Uterus (tissue), 2 donors: ENCODE data around the gene TMA7B.

Experiments used
- POLR2A ChIP-seq, 2 donors: fragments of 450-650 bp; IDR thresholded peaks; one replicate each; pipeline ENCODE4 v1.6.1; 2016; ENCODE audit warnings: antibody characterized with exemption in 2 of 2, mild to moderate bottlenecking in 1 of 2, moderate library complexity in 1 of 2
- TF ChIP-seq, protein P1 (sequence below), 4 experiments: fragments of 200-600 bp in 2 of 4; fragments of 450-650 bp in 2 of 4; sonication (generic) in 2 of 4; IDR thresholded peaks; one replicate each; pipeline ENCODE4 v1.5.1; 2016 to 2019; ENCODE audit warnings: antibody characterized with exemption in 4 of 4, mild to moderate bottlenecking in 2 of 4, moderate library complexity in 1 of 4

DNA sequence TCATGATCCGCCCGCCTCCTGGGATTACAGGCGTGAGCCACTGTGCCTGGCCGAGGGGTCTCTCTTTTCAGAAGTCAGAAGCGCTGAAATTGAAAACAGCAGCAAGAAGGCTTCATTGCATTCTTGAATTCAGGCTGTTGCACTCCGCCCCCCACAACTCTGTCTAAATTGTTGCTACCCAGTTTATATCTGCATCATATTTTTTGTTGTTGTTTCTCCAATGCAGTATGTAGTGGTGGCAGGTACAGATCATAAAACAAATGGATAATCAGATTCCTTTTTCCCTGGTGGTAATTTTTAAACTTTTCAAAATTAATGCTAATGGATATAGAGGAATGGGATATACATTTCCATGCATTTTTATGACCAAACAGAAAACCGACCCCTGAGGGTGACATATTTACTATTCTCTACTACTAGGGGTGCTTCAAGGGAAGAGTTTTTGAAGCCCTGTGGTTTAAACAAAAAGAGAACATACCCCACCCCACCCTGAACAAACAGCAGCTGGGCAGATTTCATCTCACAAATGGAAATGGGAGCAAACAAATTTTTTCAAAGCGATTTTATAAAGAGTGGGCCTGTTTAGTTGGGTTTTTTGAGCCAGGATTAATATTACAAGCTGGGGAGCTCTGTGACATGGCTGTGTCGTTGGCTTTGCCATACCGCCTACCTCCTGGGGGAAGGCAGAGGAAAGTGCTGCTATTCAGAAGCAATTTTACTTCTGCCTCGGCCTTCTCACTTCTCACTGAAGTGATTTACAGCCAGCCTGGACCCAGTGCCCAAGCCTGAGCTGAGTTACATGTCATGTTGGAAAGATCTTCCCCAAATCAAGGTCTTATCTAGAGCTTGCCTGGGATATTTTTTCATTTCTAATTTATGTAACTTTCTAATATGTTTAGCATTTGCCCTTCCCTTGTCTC is 16.0 kb upstream of the TMA7B start:
- TF ChIP-seq, protein P1, sequence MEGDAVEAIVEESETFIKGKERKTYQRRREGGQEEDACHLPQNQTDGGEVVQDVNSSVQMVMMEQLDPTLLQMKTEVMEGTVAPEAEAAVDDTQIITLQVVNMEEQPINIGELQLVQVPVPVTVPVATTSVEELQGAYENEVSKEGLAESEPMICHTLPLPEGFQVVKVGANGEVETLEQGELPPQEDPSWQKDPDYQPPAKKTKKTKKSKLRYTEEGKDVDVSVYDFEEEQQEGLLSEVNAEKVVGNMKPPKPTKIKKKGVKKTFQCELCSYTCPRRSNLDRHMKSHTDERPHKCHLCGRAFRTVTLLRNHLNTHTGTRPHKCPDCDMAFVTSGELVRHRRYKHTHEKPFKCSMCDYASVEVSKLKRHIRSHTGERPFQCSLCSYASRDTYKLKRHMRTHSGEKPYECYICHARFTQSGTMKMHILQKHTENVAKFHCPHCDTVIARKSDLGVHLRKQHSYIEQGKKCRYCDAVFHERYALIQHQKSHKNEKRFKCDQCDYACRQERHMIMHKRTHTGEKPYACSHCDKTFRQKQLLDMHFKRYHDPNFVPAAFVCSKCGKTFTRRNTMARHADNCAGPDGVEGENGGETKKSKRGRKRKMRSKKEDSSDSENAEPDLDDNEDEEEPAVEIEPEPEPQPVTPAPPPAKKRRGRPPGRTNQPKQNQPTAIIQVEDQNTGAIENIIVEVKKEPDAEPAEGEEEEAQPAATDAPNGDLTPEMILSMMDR (IDR thresholded peaks at IDR 0.05): no peak
- no peak for TF ChIP-seq POLR2A (IDR thresholded peaks at IDR 0.05)
